Raji (cell line): Measurements from ENCODE around the gene ANKZF1.

ENCODE experiments used
- POLR2A ChIP-seq: IDR thresholded peaks from 2 replicates; pipeline ENCODE4 v1.6.1; 2011; ENCODE audit warnings: low read depth, low read length, control low read depth; ENCODE audit not compliant: insufficient read depth

ANKZF1 gene

DNA sequence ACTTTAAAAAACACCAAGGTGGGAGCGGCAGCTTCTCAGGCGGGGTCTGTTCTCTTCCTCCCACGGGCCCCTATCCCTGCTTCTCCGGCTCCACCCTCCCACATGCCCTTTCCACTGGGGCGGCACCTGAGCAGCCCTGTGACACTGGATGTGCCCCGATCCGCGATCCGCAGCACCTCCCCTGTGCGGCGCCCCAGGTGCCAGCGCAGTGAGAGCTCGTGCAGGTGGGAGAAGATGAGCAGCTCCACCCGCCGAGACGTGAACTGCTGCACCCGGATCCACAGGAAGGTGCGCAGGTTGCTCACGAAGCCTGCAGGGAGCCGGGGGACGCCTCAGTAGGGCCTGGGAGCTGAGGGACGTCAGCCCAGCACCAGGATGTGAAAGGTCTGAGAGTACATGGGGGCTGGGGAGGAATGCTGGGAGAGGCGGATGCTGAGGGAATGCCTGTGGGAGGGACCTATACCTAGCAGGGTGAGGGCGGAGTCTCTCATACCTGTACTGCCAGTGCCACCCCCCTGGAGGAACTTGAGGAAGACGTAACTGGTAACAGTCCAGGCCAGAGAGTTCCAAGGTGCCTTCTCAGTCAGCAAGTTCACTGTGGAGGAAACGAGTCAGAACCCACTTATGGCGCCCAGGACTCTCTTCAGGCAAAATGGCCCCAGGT is 13.6 kb upstream of the ANKZF1 start:
- no peak for TF ChIP-seq POLR2A

GRCh38 chr2:219216535-219216915 is 13.1 kb upstream of the ANKZF1 start:
- TF ChIP-seq POLR2A: no peak

- no peak for TF ChIP-seq POLR2A
Measured at GRCh38 chr2:219218217-219218731, 11.3 kb upstream of the ANKZF1 start.

DNA sequence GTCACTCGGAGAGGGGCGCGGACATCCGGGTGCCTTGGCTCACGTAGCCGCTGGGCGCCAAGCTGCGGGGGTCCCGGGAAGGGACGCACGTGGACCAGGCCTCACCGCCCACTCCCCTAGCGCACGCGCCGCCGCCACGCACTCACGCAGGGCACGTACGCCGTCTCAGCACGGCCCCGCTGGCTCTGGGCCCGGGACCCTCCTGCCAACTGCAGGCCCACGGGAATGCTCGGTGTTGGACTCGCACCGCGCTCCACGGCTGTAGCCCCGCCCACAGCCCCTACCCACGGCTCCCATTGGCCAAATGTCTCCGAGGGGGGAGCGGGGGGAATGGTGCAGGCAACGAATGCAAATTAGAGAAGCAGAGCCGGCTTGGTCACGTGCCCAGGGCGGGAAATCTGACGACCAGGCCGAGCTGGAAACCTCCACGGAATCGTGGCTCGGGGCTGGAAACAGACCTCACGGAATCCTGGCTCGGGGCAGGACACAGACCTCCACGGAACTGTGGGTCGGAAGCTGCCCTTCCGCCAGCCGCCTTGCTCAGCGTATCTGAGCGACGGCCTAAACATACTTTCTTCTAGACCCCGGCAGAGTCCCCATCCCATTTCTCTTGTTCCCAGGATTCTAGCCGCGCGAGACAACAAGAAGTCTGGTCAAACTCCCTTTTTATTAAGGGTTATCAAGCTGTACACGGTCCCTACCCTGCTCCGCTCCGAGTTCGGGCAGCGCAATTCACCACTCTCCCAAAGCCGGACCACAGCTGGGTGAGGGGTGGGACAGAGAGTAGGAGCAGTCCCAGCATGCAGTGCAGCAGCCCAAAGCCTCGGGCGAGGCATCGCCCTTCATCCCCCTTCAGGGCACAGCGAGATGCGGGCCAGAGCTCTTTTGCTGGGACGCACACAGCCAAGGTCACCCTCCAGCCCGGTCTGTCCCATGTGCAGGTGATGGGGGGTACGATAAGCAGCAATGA is 10.6 kb upstream of the ANKZF1 start, which contains the start of gene ABCB6:
TSS of gene ABCB6 (minus strand) at position 227 of the 970 bp plus-strand sequence. CDS start 285 bp downstream, outside the sequence.
- no peak for TF ChIP-seq POLR2A

GRCh38 chr2:219219784-219220532 is 9.6 kb upstream of the ANKZF1 start:
- no peak for TF ChIP-seq POLR2A

DNA sequence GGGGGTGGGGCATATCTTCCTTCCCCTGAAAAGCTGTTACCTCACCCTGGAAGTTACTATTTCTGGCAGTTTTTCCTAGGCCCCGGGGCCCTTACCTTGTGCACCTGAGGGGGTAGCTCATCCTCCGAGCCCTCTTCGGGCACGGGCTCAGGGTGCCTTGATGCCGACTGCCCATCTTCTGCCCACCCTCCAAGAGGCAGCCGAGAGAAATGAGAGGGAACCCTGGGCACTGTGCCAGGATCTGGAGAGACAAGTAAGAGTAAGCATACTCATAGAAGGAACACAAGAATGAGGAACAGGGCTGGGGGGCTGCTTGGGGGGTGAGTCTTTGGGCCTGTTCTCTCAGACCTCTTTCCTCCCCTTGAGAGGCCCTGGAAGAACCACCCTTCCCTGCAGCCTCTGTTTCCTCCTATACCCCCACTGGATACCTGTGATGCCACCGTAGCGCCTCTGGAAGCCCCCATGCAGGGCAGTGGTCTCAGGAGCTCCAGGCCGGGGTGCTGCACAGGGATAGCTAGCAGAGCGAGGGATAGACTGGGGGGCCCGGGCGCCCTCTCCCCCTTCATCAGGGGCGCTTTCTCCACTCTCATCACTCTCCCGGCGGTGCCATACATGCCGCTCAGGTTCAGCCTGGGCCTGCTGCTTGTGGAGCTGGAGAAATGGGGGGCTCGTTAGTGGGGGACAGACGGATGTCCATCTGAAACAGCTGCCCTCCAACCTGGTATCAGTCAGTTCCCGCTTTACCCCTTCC is 8.8 kb upstream of the ANKZF1 start:
- TF ChIP-seq POLR2A: no peak

GRCh38 chr2:219221957-219222518 is 7.6 kb upstream of the ANKZF1 start:
- no peak for TF ChIP-seq POLR2A

DNA sequence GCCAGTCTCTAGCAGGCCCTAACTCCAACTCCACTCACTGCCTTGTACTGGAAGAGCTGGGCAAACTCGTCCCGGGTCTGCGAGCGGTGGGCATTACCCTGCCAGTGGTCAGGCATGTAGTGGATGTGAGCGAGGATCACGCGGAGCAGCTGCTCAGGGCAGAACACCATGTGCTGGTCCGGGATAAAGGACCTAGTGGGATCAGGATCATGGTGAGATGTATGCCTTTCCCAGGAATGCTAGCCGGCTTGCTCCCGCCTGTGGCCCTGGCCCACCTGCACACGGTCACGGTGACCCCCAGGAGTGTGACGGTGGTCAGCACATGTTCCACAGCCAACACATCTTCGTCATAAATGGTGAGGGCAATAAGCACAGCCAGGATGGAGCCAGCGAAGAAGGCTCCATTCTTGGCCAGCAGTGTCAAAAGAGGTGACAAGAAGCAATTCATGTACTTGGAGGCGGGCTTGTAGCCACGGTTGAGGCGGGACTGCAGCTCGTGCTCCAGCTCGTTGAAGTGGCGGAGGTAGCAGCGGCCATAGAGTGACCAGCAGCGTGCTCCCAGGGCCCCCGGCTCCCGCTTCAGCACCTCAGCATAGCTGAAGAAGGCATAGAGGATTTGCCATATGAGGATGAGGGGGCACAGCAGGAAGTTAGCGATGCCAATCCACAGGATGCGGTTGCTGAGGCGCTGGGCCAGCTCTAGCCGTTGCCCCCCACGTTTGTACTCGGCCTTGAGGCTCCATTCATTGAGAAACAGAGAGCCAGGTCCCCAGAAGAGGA is 5.6 kb upstream of the ANKZF1 start:
- no peak for TF ChIP-seq POLR2A

GRCh38 chr2:219225350-219225749 is 4.3 kb upstream of the ANKZF1 start:
- no peak for TF ChIP-seq POLR2A

GRCh38 chr2:219228041-219228910 is 1.3 kb upstream of the ANKZF1 start:
- no peak for TF ChIP-seq POLR2A

DNA sequence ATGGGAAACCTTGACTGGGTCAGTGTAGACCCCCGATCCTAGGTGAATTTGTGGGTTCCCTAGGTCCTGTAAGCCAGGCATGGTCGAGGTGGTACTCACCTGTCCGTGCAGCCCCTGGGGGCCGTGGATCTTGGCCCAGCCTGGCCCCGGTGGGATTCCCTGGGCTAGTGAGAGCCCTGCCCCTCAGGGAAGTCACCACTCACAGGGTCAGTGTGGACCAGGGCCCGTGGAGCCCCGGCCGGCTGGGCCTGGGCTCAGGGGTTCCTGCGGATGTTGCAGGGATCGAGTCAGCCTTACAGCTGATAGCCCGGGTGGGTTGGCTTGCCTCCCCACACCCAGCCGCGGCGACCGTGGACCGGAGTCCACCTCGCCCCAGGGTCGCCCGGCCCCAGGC is 698 bp upstream of the ANKZF1 start:
- no peak for TF ChIP-seq POLR2A

DNA sequence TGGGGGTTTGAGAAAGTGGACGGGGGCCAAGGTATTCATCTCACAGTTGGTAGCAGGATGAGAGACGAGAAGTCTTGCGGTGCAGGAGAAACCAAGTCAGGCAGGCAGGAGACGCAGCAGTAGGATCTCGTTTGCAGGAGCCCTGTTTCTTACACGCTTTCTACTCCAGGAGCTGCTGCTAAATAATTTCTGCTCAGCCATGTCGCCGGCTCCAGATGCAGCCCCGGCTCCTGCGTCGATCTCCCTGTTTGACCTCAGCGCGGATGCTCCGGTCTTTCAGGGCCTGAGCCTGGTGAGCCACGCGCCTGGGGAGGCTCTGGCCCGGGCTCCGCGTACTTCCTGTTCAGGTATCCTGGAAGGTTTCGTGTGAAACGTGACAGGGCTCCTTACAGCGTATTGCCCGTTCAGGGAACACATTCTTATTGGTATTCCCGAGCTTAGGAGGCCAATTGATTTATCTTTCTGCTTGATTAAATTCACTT is 494 bp downstream of the ANKZF1 start:
- TF ChIP-seq POLR2A: no peak
